CD4-positive, alpha-beta memory T cell (primary cell): ENCODE measurements around the gene CCDC124. TPM values are rescaled to one million over a fixed set of nuclear protein-coding genes. Genes with fewer than 3 reads are reported as not detected.
"Not testable (repeated sequence)": the region's sequence is repeated elsewhere in the genome, so short reads cannot be mapped to it uniquely, and the experiment has no call there.

ENCODE experiments used
- CTCF ChIA-PET: fragments of 350-600 bp; sonication (Branson Sonifier 250); formaldehyde crosslinking; loops from one replicate; lab custom pipeline; 2021; ENCODE audit warnings: inconsistent platforms; ENCODE audit not compliant: partially characterized antibody; lab: Charles Lee
- POLR2A ChIA-PET: fragments of 350-600 bp; sonication (Branson Sonifier 250); formaldehyde crosslinking; loops from one replicate; lab custom pipeline; 2021; ENCODE audit not compliant: partially characterized antibody; lab: Charles Lee
- DNase-seq, 5 donors: peaks; one replicate each; pipeline versions ENCODE4 v3.0.0 to v3.0.0-alpha.2; 2020 to 2022; ENCODE audit warnings: mixed read lengths in 1 of 5
- H3K27ac ChIP-seq: one replicate; pipeline ENCODE4 v1.7.0; 2013; ENCODE audit warnings: low read depth, low read length
- H3K27me3 ChIP-seq: 2 replicates; pipeline ENCODE4 v1.7.0; 2013; ENCODE audit warnings: mild to moderate bottlenecking, low read length, moderate library complexity; ENCODE audit not compliant: insufficient read depth
- H3K36me3 ChIP-seq: 2 replicates; pipeline ENCODE4 v1.7.0; 2013; ENCODE audit warnings: mild to moderate bottlenecking, low read length, moderate library complexity; ENCODE audit not compliant: insufficient read depth
- H3K4me1 ChIP-seq: 2 replicates; pipeline ENCODE4 v1.7.0; 2013; ENCODE audit warnings: mild to moderate bottlenecking, low read length, moderate library complexity; ENCODE audit not compliant: insufficient read depth
- H3K4me3 ChIP-seq, 2 donors: one replicate each; pipeline ENCODE4 v1.7.0; 2013; ENCODE audit warnings: low read length in 2 of 2, mild to moderate bottlenecking in 1 of 2
- H3K9me3 ChIP-seq, 2 donors: one replicate each; pipeline ENCODE4 v1.7.0; 2013; ENCODE audit warnings: low read length in 2 of 2, control low read depth in 1 of 2; ENCODE audit not compliant: control insufficient read depth in 1 of 2
- H3K27ac Mint-ChIP-seq, 7 donors: one replicate each; pipeline ENCODE4 v1.8.0; 2020 to 2021; ENCODE audit warnings: mixed read lengths in 7 of 7, mild to moderate bottlenecking in 6 of 7, inconsistent platforms in 3 of 7, moderate library complexity in 3 of 7
- H3K27me3 Mint-ChIP-seq, 2 donors: one replicate each; pipeline ENCODE4 v1.8.0; 2020 to 2021; ENCODE audit warnings: mixed read lengths in 2 of 2
- H3K36me3 Mint-ChIP-seq, 2 donors: one replicate each; pipeline ENCODE4 v1.8.0; 2020 to 2021; ENCODE audit warnings: mixed read lengths in 2 of 2, inconsistent platforms in 1 of 2, mild to moderate bottlenecking in 1 of 2
- H3K4me1 Mint-ChIP-seq, 4 donors: one replicate each; pipeline ENCODE4 v1.8.0; 2020 to 2021; ENCODE audit warnings: mixed read lengths in 4 of 4, mild to moderate bottlenecking in 1 of 4
- H3K4me3 Mint-ChIP-seq, 8 donors: one replicate each; pipeline ENCODE4 v1.8.0; 2020 to 2021; ENCODE audit warnings: mixed read lengths in 8 of 8, mild to moderate bottlenecking in 7 of 8, moderate library complexity in 6 of 8, inconsistent platforms in 3 of 8
- H3K9me3 Mint-ChIP-seq, 8 donors: one replicate each; pipeline ENCODE4 v1.8.0; 2020 to 2021; ENCODE audit warnings: mixed read lengths in 8 of 8, mild to moderate bottlenecking in 5 of 8, inconsistent platforms in 3 of 8, moderate library complexity in 1 of 8
- intact Hi-C: fragments of 100-400 bp; cut with micrococcal nuclease; formaldehyde crosslinking; loops from one replicate; pipeline ENCODE4 v1.15.1; 2023
- polyA plus RNA-seq, 2 donors: library from polyadenylated mRNA; unstranded; fragments of 300-500 nt; fragmentation: Illumina TruSeq; gene quantifications; one replicate each; pipeline ENCODE4 v1.2.3, GENCODE V29; 2021
- total RNA-seq, 2 experiments: library from RNA; stranded (reverse); gene quantifications; one replicate each; pipeline ENCODE4 v1.2.3, GENCODE V29; 2021

Gene CCDC124
- total and polyA plus RNA-seq, 4 experiments from 2014 or later, result 24.5 to 49.9 (median 32.1) TPM

GRCh38 chr19:17919122-17919521 lies 13.7 kb upstream of the CCDC124 start:
- H3K4me1 ChIP-seq, H3K36me3 Mint-ChIP-seq, H3K36me3 ChIP-seq, H3K9me3 Mint-ChIP-seq, DNase-seq, intact Hi-C loops, H3K9me3 ChIP-seq, H3K27ac Mint-ChIP-seq, H3K27ac ChIP-seq, CTCF ChIA-PET, H3K27me3 Mint-ChIP-seq, H3K4me3 Mint-ChIP-seq, H3K4me3 ChIP-seq, H3K4me1 Mint-ChIP-seq, H3K27me3 ChIP-seq: not testable (repeated sequence)
- POLR2A ChIA-PET, result interaction anchor here (0.6 kb wide), 1 partner anchor 13 kb away, joined by 3 read pairs; no protein-coding TSS in a partner anchor

DNA sequence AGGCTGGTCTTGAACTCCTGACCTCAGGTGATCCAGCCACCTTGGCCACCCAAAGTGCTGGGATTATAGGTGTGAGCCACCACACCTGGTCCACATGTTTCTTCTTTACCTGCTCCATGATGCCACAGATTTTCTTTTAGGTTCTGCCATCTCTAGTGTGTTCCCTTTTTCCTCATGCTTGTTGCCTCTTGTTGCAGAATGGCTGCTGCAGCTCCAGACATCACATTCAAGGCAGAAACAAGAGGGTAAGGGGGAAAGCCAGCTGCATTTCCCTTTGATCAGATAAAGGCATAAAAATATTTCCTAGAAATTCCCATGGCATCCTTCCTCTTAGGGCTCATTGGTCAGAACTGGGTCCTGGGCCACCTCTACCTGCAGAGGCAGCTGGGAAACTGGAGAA lies 12.3 kb upstream of the CCDC124 start:
- Mint-ChIP-seq H3K27me3 (peaks cover 0 to 4% of the 10 kb centered on the region in 2 donors), H3K27ac (no peak overlapping the region), H3K4me1 (no peaks in the 10 kb centered on the region), H3K9me3 (peaks cover 0 to 2% (median 0%) of the 10 kb centered on the region in 8 donors), H3K36me3 (no peaks in the 10 kb centered on the region), H3K4me3 (no peak overlapping the region)
- ChIA-PET POLR2A (no interaction called here), CTCF (interaction anchor here (0.6 kb wide), 1 partner anchor 258 kb away, joined by 3 read pairs; no protein-coding TSS in a partner anchor)
- Histone ChIP-seq H3K27me3 (no peaks in the 10 kb centered on the region), H3K9me3 (no peaks in the 10 kb centered on the region), H3K4me1 (no peaks in the 10 kb centered on the region), H3K4me3 (no peak overlapping the region), H3K27ac (no peak overlapping the region), H3K36me3 (no peaks in the 10 kb centered on the region)
- DNase-seq, result no peak
- intact Hi-C loops, result no loop called here

- DNase-seq, result no peak
- H3K27ac Mint-ChIP-seq, result no peak overlapping the region
- H3K36me3 Mint-ChIP-seq, result no peaks in the 10 kb centered on the region
- Histone ChIP-seq H3K36me3 (no peaks in the 10 kb centered on the region), H3K9me3 (no peaks in the 10 kb centered on the region), H3K27me3 (no peaks in the 10 kb centered on the region), H3K4me1 (no peaks in the 10 kb centered on the region), H3K4me3 (no peak overlapping the region), H3K27ac (no peak overlapping the region)
- H3K9me3 Mint-ChIP-seq, result peaks cover 0 to 2% (median 0%) of the 10 kb centered on the region in 8 donors
- H3K4me3 Mint-ChIP-seq, result no peak overlapping the region
- H3K27me3 Mint-ChIP-seq, result no peaks in the 10 kb centered on the region
- intact Hi-C loops, result no loop called here
- ChIA-PET POLR2A (no interaction called here), CTCF (no interaction called here)
- no peaks in the 10 kb centered on the region for H3K4me1 Mint-ChIP-seq
Measured at GRCh38 chr19:17922138-17922537, 10.7 kb upstream of the CCDC124 start.

DNA sequence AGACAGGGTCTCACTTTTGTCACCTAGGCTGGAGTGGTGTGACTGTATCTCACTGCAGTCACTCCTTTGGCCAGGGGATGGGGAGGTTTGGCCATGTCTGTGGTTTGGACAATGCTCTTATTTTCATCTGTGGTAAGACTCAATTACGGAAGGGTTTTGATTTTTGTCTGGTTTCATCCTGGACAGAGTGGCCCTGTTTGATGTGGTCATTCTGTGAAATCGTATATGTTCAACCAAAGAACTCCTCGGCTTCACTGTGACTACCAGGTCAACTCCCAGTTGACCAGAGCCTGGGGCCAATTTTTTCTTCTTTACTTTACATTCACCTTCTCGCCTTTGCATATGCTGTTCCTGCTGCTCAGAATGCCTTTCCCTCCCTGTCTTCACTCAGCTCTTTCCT lies 6.8 kb upstream of the CCDC124 start:
- Mint-ChIP-seq H3K27me3 (no peaks in the 10 kb centered on the region), H3K36me3 (no peaks in the 10 kb centered on the region), H3K4me1 (no peaks in the 10 kb centered on the region), H3K9me3 (no peaks in the 10 kb centered on the region), H3K4me3 (no peak overlapping the region), H3K27ac (no peak overlapping the region)
- Histone ChIP-seq H3K4me1 (no peaks in the 10 kb centered on the region), H3K4me3 (no peak overlapping the region), H3K27ac (no peak overlapping the region), H3K36me3 (no peaks in the 10 kb centered on the region), H3K27me3 (no peaks in the 10 kb centered on the region), H3K9me3 (no peaks in the 10 kb centered on the region)
- intact Hi-C loops, result no loop called here
- ChIA-PET CTCF (interaction anchor here (0.7 kb wide), 1 partner anchor 555 kb away, joined by 3 read pairs; no protein-coding TSS in a partner anchor), POLR2A (interaction anchor here (0.5 kb wide), 1 partner anchor 77 kb away, joined by 3 read pairs; no protein-coding TSS in a partner anchor)
- DNase-seq, result no peak

- H3K9me3 Mint-ChIP-seq, result no peaks in the 10 kb centered on the region
- ChIA-PET POLR2A (interaction anchor here (7.9 kb wide), 1 partner anchor 71 kb away, joined by 340 read pairs; the partner anchor contains the start of gene RPL18A), CTCF (interaction anchor here (10.7 kb wide), 1 partner anchor 73 kb away, joined by 306 read pairs; the partner anchor contains the start of gene RPL18A)
- peaks cover 0 to 8% of the 10 kb centered on the region in 2 donors for H3K36me3 Mint-ChIP-seq
- intact Hi-C loops, result no loop called here
- peaks cover 7 to 22% (median 13%) of the 10 kb centered on the region in 4 donors for H3K4me1 Mint-ChIP-seq
- no peak for DNase-seq
- no peak overlapping the region for H3K4me3 Mint-ChIP-seq
- no peaks in the 10 kb centered on the region for H3K9me3 ChIP-seq
- peak overlapping the region in 1 of 7 donors; percentile 52 for H3K27ac Mint-ChIP-seq
- no peak overlapping the region for H3K4me3 ChIP-seq
- H3K27me3 ChIP-seq, result no peaks in the 10 kb centered on the region
- H3K27ac ChIP-seq, result no peak overlapping the region
- no peaks in the 10 kb centered on the region for H3K27me3 Mint-ChIP-seq
- H3K4me1 ChIP-seq, result peaks cover 19% of the 10 kb centered on the region
- H3K36me3 ChIP-seq, result no peaks in the 10 kb centered on the region
Measured at GRCh38 chr19:17929056-17929455, 3.8 kb upstream of the CCDC124 start.

DNA sequence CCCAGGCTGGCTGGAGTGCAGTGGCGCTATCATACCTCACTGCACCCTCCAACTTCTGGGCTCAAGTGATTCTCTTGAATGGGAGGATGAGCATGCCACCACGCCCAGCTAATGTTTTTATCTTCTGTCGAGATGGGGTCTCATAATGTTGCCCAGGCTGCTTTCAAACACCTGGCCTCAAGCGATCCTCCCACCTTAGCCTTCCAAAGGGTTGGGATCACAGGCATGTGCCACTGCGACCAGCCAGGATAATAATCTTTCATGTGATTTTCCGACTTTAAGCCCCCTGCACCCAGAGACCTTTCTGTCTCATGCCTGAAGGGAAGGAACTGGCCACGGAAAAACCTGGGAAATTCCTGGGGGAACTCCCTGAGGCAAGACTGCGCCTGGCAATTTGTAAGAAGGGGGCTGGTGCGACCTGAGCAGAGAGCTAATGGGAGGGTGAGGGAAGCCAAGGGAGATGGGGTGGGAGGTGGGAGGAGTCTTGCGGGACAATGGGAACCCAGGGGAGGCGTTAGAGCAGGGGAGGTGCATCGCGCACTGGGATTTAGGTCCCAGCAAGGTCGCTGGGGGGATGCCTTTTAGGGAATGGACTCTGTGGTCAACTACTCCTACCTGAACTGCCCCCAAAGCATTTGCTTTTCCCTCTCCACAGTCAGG lies 1.2 kb upstream of the CCDC124 start:
- DNase-seq, result no peak
- H3K27ac ChIP-seq, result no peak overlapping the region
- no peaks in the 10 kb centered on the region for H3K27me3 Mint-ChIP-seq
- no peaks in the 10 kb centered on the region for H3K36me3 ChIP-seq
- no peaks in the 10 kb centered on the region for H3K27me3 ChIP-seq
- ChIA-PET POLR2A (interaction anchor here (0.6 to 7.9 kb wide), 16 partner anchors 12 to 349 kb away, joined by 3 to 340 read pairs (median 7); partner anchors contain the start of genes ARRDC2, IL12RB1, JUND and MPV17L2), CTCF (interaction anchor here (0.6 to 19.4 kb wide), 14 partner anchors 11 to 228 kb away, joined by 3 to 402 read pairs (median 6); partner anchors contain the start of genes JAK3, RPL18A and SLC5A5)
- intact Hi-C loops, result loop anchor here (1.0 to 5.0 kb wide), 3 partner anchors 57 to 419 kb away; partner anchors contain the start of gene PGLS
- H3K9me3 ChIP-seq, result no peaks in the 10 kb centered on the region
- peaks cover 7 to 24% (median 14%) of the 10 kb centered on the region in 4 donors for H3K4me1 Mint-ChIP-seq
- no peak overlapping the region for H3K4me3 ChIP-seq
- H3K4me3 Mint-ChIP-seq, result peak overlapping the region in 6 of 8 donors; percentile 20 to 77 (median 57)
- peaks cover 19% of the 10 kb centered on the region for H3K4me1 ChIP-seq
- peak overlapping the region in 4 of 7 donors; percentile 31 to 99 (median 76) for H3K27ac Mint-ChIP-seq
- peaks cover 0 to 11% of the 10 kb centered on the region in 2 donors for H3K36me3 Mint-ChIP-seq
- no peaks in the 10 kb centered on the region for H3K9me3 Mint-ChIP-seq
